ENCODE results near the gene CACNA2D3. TPM values are rescaled to one million over a fixed set of nuclear protein-coding genes. Genes with fewer than 3 reads are reported as not detected.

Gene CACNA2D3
- polyA plus RNA-seq, 1 donor from 2014 or later, result 26.2 TPM

GRCh38 chr3:54120657-54121413 lies 1.5 kb upstream of the CACNA2D3 start:
- no peaks in the 10 kb centered on the region for H3K79me2 ChIP-seq (replicated peaks; ENCODE audit: insufficient read depth, low read length)
- no peaks in the 10 kb centered on the region for H4K20me1 ChIP-seq (ENCODE audit: insufficient read depth)
- peak overlapping the region; percentile 60 for H3K9ac ChIP-seq (ENCODE audit: low read length)
- no peaks in the 10 kb centered on the region for H3K9me3 ChIP-seq (ENCODE audit: low read length)
- no peak overlapping the region for H2AFZ ChIP-seq (ENCODE audit: low read depth, low read length)
- peaks cover 76% of the 10 kb centered on the region for H3K27me3 ChIP-seq (ENCODE audit: insufficient read depth, low read depth, low read length)
- no peaks in the 10 kb centered on the region for H3K9me2 ChIP-seq (ENCODE audit: insufficient read depth, low read length)
- no peak overlapping the region for H3K27ac ChIP-seq (ENCODE audit: low read length)
- peak overlapping the region; percentile 77 for H3K4me3 ChIP-seq (ENCODE audit: low read length)
- TF ChIP-seq SMC3 (conservative IDR thresholded peaks at IDR 0.05; ENCODE audit: poor library complexity) (no peak), RAD21 (conservative IDR thresholded peaks at IDR 0.05) (no peak), TAF1 (IDR thresholded peaks at IDR 0.05; ENCODE audit: low read depth) (no peak), POLR2AphosphoS5 (IDR thresholded peaks at IDR 0.05) (no peak), REST (IDR thresholded peaks at IDR 0.05; ENCODE audit: borderline replicate concordance) (no peak), EZH2 (IDR thresholded peaks at IDR 0.05; ENCODE audit: borderline replicate concordance, insufficient read depth, low read length, poor library complexity, severe bottlenecking) (no peak), CTCF (IDR thresholded peaks at IDR 0.05; ENCODE audit: poor library complexity, severe bottlenecking) (no peak), MXI1 (conservative IDR thresholded peaks at IDR 0.05; ENCODE audit: poor library complexity, severe bottlenecking) (no peak), EP300 (conservative IDR thresholded peaks at IDR 0.05; ENCODE audit: poor library complexity, severe bottlenecking) (no peak)
- no peaks in the 10 kb centered on the region for H3K36me3 ChIP-seq (ENCODE audit: insufficient read depth, low read length)
- peak overlapping the region; percentile 73 for H3K4me2 ChIP-seq (ENCODE audit: low read length)
- H3F3A ChIP-seq (ENCODE audit: insufficient read depth, low read length, poor library complexity, severe bottlenecking), result no peaks in the 10 kb centered on the region

- Histone ChIP-seq H3K79me2 (replicated peaks; ENCODE audit: insufficient read depth, low read length) (no peaks in the 10 kb centered on the region), H3K9ac (ENCODE audit: low read length) (peak overlapping the region; percentile 60), H3K4me3 (ENCODE audit: low read length) (peak overlapping the region; percentile 77), H3K4me2 (ENCODE audit: low read length) (peak overlapping the region; percentile 73), H4K20me1 (ENCODE audit: insufficient read depth) (no peaks in the 10 kb centered on the region), H3K27ac (ENCODE audit: low read length) (no peak overlapping the region), H3F3A (ENCODE audit: insufficient read depth, low read length, poor library complexity, severe bottlenecking) (no peaks in the 10 kb centered on the region), H3K9me3 (ENCODE audit: low read length) (no peaks in the 10 kb centered on the region), H3K9me2 (ENCODE audit: insufficient read depth, low read length) (no peaks in the 10 kb centered on the region), H3K36me3 (ENCODE audit: insufficient read depth, low read length) (no peaks in the 10 kb centered on the region), H3K27me3 (ENCODE audit: insufficient read depth, low read depth, low read length) (peaks cover 83% of the 10 kb centered on the region), H2AFZ (ENCODE audit: low read depth, low read length) (no peak overlapping the region)
- TF ChIP-seq TAF1 (IDR thresholded peaks at IDR 0.05; ENCODE audit: low read depth) (no peak), RAD21 (conservative IDR thresholded peaks at IDR 0.05) (no peak), SMC3 (conservative IDR thresholded peaks at IDR 0.05; ENCODE audit: poor library complexity) (no peak), MXI1 (conservative IDR thresholded peaks at IDR 0.05; ENCODE audit: poor library complexity, severe bottlenecking) (peak; percentile 31), EP300 (conservative IDR thresholded peaks at IDR 0.05; ENCODE audit: poor library complexity, severe bottlenecking) (no peak), EZH2 (IDR thresholded peaks at IDR 0.05; ENCODE audit: borderline replicate concordance, insufficient read depth, low read length, poor library complexity, severe bottlenecking) (no peak)
Measured at GRCh38 chr3:54121414-54122323, 683 bp upstream of the CACNA2D3 start.

Measured in neural cell (in vitro differentiated cells).